ENCODE measurements around the gene CCL17.

CCL17 gene

DNA sequence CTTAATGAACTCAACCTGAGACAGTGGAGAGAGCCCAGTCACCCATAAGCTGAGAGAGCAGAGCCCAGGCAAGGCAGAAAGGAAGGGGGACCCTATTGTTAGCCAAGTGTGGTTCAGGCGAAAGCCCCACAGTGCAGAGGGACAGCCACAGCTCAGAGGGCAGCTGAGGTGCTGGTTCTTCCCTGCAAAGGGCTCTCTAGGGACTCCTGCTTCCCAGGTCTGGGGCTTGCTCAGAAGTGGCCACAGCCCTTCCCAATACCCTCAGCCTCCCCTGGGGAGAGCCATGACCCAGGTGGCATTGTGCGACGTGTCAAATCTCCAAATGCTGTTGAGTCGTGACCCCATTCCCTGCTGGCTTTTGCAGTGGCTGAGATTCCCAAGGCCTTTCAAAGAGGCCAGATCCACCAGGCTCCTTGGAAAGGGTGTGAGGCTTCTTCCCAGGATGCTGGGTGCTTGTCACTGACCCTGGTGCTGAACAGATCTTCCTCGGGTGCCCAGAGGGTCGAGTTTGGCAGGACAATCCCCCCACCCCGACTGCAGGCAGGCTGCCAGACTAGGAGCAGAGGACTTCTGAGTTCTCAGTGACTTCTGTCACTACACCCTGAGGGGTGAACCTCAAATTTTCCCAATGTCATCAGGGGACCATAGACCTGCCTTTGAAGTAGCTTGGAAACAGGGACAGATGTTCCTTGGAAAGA is 2.5 kb upstream of the CCL17 start:
- DNase-seq: no peak

DNA sequence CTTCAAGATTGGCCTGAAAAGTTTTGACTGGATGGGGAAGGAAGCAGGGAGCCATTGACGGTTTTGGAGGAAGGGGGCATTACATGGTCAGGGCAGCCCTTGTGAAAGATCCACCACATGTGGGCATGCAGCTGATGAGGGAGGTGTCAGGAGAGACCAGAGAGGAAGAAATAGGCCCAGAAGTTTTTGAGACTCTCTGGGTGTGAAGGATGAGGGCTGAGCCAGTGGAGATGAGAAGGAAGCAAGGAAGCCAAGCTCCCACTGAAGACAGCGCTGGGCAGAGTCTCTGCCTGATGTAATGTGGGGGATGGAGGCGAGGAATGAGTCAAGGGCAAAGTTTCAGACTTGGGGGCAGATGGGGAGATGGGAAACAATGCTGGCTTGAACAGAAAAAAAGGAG is 530 bp downstream of the CCL17 start:
- DNase-seq: no peak

DNA sequence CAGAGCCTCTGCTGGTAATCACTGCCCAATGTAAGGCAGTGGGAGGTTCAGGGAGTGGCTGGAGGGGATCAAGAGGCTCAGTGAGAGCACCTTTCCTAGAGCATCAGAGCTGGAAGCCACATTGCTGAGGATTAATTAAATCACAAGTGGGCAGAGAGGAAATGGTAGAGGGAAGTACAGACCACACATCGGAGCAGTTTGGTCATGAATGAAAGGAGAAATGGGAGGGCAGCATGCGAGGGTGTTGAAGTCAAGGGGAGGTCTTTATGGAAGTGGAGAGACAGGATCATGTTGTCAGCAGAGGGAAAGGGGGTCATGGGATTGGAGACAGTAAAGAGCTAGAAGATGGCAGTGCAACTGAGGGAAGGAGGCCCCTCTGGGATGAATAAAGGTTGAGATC is 2.3 kb downstream of the CCL17 start:
- no peak for DNase-seq

DNA sequence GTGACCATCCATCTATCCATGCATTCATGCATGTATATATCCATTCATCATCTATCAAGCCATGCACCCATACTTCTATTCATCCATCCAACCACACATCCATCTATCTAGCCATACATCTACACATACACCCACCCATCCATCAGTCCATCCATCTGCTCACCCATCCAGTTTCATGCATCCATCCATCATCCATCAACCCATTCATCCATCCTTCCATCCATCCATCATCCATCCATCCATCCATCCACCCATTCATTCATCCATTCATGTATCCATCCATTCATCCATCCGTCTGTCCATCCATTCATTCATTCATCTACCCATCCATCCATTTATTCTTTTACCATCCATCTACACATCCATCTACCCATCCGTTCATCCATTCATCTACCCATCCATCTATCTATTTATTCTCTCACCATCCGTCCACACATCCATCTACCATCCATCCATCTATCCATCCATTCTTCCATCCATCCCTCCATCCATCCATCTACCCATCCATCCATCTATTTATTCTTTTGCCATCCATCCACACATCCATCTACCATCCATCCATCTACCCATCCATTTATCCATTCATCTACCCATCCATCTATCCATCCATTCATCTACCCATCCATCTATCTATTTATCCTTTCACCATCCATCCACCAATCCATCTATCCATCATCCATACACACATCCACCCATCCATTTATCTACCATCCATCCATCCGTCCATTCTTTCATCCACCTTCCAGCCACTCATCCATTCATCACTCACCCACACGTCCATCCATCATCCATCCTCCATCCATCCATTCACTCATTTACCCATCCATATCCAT is 3.2 kb downstream of the CCL17 start:
- no peak for DNase-seq

DNA sequence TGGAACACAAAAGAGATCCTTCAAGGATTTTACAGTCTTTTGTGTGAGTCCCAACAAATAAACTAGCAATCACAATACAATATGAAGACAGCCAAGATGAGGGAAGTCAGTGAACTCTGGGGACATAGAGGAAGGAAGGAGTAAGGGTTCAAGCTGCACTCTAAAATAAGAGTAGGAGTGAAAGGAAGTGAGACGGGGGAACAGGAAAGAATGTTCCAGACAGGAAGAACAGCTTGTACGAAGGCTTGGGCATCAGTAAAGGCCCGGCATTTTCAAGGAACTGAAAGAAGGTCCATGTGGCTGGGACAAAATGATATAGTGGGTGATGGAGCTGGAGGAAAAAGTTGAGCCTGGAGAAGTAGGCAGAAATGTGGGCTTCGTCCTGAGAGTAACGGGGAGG is 4.5 kb downstream of the CCL17 start:
- no peak for DNase-seq

DNA sequence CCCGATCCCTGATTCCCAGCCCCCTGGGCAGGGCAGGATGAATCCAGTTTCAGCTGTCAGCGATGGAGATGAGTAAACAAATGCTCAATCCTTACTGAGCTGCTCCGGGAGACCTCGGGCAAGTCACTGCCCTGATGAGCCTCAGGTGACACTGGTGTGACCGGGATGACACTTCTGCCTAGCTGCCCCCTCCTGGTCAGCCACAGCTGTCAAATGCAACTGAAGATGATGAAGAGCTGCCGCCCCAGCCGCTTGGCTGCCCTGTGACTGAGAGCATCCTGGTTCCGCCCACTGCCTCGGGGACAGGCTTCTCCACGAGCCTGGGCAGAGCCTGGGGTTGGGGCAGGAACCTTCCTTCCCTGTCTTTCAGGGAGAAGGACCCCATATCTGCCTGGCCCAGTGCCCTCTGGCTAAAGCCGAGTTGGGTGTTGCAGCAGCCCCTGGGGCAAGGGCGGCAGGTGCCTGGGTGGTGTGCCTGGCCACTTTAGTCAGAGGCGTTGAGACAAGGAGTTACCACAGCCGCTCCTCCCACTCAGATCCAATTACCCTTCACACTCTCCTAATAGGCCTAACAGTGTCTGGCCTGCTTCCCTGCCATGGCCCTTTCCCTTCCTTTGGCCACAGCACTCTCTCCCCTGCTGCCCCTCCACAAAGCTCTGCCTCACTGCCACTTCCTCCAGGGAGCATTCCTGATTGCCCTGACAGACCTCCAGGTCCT is 5.5 kb downstream of the CCL17 start:
- no peak for DNase-seq

DNA sequence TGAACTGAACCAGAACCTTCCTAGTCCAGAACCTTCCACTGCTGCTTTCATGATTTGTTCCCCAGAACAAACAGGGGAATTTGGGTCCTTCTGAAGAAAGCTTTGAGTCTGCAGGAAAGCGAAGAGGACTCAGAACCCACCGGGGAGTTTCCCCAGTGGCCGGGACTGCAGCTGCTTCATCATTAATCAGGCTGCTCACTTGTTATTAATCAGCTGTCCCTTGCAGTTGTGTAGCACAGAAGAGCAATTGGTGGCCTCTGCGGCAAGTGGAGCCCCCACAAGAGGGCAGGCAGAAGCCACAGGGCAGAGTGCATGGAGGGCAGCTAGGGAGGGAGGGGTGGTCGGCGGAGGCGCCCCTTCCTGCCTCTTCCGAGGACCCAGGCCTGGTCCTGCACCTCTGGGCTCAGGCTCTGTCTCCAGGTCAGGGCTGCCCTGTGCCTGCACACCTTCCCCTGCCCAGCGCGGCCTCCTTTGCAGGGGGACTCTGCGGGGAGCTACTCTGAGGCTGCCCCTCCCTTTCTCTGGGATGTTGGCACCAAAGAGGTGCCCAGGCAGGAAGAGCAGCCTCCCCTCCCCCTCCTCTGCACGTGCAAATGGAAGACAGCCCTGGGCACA is 6.9 kb downstream of the CCL17 start:
- DNase-seq: peak; percentile 38

DNA sequence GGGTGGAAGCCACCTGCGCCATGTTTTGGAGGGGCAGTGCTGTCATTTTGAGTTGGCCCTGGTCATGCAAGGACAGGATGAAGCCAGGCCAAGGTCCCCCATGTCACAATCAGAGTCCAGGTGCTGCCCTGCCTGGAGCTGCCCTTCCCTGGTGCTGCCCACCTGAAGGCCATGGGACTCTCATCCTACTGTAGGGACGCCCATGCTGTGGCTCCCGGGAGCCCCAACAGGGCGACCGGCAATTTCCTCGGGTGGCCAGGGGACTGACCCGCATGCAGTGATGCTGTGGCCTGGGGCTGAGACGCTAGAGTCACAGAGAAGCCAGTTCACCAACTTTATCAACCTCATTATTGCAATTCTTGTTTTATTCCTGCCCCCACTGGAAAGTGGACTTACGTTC is 8.0 kb downstream of the CCL17 start:
- DNase-seq: no peak

DNA sequence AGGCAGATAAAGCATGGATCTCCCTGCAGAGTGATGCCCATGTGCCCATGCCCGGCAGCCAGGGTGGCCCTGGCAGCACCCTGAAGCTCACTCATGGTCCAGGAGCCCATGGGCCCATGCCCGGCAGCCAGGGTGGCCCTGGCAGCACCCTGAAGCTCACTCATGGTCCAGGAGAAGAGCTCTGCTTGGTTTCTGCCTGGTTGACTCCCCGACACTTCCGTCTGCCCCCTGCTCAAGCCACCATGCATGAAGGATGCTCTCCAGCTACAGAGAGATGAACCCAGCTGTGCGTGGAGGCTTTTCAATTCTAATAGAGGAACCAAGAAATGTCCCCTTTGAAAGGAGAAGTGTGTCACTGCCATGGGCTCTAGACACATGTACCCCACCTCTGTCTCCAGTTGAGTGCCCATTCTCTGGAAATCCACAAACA is 8.7 kb downstream of the CCL17 start:
- no peak for DNase-seq

DNA sequence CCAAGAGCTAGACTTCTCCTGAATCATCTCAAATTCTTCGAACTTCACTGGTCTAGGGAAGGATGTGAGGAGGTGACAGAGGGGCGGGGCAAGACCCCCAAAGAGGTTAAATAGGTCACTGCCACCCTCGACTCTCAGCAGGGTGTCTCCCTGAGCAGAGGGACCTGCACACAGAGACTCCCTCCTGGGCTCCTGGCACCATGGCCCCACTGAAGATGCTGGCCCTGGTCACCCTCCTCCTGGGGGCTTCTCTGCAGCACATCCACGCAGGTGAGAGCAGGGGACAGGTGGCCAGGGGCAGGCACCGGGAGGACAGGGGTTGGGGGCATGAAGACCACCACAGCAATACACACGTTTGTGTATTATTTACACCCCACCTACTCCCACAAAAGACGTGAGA is 9.2 kb downstream of the CCL17 start:
- no peak for DNase-seq

DNA sequence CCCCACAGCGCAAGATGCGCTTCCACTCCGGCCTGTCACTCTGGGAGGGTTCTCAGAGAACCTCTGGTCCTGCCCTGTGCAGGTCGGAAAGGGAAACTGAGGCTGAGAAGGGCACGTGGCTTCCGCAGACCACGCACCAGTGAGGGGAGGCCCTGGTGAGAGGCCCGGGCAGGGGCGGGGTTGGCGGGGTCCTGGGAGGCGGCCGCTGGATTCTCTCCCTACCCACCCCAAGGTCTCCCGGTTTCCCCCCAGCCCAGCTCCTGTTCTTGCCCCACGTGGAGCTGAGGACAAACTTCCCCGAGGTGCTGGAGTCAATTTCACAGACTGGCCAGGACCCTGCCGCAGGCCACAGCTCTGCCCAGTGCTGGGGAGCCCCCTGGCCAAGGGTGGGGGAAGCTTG is 11.5 kb downstream of the CCL17 start:
- no peak for DNase-seq

DNA sequence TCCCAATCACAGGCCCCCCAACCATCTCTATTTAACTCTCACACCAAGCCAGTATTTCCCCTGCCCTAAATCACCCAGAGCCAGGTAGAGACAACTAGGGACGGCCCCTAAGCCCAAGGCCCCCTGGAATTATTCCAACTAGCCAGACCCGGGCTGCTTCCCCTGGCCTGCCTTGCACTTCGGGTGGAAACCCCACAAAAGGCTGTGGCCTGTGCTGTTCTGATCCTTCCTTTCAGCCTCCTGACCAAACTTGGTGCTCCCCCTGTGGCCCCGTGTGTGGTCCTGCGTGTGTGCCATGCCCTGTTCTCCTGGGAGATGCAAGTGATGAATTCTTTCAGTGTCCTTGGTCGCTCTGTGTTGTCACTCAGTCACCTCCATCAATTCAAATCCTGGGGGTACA is 14.9 kb downstream of the CCL17 start:
- no peak for DNase-seq

DNA sequence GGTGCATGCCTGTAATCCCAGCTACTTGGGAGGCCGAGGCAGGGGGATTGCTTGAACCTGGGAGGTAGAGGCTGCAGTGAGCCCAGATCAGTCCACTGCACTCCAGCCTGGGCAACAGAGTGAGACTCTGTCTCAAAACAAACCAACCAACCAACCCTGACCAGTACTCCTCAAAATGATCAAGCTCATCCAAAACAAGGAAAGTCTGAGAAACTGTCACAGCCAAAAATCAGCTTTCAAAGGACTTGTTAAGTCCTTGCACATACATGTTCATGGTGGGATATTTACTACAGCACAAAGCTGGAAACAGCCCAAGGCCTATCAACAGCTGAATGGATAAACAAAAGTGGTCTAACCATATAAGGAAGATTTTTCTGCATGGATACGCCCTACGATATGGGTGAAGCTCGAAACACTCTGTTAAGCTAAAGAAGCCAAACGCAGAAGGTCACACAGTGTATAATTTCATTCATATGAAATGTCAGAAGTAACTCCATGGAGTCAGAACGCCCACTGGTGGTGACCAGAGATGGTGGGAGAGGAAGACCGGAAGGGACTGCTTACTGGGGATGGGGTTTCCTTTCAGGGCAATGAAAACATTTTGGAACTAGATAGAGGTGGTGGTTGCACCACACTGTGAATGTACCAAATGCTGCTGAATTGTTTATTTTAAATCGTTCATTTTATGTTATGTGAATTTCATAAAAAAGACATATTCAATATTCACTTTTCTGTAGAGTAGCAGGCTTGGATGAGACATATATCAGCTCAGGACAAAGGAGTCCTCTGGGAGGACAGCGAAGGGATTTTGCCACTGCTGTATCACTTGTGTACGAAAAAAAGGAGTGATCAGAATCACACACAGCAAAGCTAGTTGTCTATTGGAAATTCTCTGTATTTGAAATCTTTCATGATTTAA is 17.7 kb downstream of the CCL17 start:
- DNase-seq: peak; percentile 83

DNA sequence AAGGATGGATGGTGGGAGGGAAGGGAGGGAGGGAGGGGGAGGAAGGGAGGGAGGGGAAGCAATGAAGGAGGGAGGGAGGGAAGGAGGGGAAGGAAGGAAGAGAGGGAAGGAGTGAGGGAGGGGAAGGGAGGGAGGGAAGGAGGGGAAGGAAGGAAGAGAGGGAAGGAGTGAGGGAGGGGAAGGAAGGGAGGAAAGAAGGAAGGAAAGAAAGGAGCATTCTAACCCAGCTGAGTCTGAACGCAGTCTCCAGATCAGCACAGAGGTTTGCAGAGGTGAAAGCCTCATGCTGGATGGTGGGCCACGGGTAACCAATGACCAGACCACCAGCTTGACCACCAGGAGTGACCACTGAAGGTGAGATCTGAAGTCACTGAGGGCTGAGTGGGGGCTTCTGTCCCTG is 18.6 kb downstream of the CCL17 start:
- no peak for DNase-seq

DNA sequence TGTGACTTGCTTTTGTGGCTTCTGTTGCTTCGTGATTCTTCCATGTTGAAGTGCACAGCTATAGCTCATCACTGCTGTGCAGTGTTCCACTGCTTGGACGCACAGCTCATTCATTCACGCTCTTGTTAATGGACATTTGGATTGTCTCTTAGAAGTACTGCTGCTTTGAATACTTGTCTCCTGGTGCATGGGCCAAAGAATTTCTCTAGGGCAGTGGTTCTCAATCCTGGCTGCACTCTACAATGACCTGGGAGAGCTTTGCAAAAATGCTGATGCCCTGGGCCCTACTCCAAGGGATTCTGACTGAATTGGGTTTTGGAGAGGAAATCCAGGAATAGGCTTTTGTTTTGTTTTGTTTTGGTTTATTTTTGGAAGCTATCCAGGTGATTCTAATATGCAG is 20.0 kb downstream of the CCL17 start:
- DNase-seq: no peak

DNA sequence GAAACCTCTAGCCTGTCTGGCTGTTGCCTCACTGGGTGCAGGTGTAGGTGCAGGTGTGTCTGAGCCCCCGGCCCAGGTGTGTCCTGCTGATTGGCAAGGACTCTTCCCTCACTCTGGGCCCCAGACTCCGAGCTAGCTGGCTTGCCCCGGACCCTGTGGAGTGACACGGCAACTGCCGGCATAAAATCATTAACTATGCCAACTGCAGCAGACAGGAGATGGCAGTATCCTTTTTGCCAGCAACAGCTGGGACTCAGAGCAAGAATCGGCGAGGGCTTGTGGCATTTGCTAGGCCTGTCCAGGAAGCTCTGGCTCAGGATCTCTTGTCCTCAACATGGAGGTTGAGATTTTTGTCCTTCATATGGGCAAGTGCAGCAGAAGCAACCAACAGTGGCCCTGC is 21.8 kb downstream of the CCL17 start:
- DNase-seq: no peak

DNA sequence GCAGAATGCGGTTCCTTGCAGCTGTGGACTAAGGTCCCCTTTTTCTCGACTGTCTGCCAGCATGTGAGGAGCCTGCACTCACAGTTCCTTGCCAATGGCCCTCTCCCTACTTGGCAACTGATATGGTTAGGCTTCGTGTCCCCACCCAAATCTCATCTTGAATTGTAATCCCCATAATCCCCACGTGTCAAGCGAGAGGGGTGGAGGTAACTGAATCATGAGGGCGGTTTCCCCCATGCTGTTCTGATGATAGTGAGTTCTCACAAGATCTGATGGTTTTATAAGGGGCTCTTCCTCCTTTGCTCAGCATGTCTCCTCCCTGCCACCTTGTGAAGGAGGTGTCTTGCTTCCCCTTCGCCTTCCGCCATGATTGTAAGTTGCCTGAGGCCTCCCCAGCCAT is 22.7 kb downstream of the CCL17 start:
- DNase-seq: no peak

DNA sequence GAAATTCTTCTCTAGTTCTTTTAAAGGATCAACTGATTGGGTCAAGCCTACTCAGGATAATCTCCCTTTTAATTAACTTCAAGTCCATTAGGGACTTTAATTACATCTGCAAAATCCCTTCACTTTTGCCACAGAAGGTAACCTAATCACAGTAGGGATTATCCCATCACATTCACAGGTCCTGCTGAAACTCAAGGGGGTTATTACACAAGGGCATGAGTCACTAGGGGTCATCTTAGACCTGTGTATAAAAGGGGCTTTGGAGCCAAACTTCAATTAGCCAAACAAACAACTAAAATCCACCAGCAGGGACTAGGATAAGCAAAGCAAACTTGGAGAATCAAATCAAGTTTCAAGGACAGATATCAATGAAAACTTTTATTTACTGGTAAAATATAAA is 23.3 kb downstream of the CCL17 start:
- DNase-seq: no peak

DNA sequence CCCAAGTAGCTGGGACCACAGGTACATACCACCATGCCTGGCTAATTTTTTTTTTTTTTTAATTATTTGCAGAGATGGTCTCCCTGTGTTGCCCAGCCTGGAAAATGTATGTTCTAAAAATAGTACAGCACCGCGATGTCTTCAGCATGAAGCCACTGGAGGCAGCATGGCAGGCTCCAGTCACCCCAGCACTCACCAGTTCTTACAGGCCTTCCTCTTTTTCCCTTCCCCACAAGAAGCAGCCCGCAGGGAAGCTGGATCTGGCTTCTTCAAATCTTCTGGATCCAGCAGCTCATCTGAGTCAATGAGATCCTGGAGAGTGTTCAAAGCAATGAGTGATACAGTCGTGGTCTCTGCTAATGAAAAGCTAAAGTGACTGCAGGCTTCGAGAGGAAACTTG is 26.4 kb downstream of the CCL17 start:
- DNase-seq: no peak

DNA sequence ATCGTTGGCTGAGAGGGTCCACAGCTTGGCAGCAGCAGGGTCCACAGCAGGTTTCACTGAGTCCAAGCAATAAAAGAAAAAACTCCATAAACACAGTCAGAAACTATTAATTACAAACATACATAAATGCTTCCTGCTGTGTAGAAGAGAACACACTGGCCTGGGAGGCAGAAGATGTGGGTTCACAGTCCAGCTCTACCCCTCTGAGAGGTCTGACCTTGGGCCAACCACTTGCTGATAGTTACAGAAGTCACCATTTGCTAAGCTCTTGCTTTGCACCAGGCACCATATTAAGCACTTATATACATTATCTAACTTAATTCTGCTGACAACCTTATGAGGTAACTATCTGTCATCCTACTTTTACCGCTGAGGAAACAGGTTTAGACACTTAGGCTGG is 27.9 kb downstream of the CCL17 start:
- DNase-seq: no peak

DNA sequence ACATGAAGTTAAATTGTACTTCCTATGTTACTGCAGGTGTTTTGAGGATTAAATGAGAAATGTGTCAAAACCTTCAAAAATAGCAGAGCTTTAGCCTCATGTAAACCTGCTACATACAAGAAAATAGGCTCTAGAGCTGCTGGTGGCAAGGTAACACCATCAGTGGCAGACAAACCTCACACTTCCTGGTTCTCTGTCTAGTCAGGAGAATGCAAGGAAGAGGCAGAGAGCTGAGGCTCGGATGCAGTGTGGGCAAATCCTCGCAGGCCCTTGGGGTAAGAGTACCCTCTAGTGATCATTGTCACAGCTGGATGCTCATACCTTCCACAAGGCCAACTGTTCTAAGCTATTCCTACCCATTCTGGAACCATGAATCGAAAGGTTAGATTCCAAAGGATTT is 28.4 kb downstream of the CCL17 start:
- no peak for DNase-seq

DNA sequence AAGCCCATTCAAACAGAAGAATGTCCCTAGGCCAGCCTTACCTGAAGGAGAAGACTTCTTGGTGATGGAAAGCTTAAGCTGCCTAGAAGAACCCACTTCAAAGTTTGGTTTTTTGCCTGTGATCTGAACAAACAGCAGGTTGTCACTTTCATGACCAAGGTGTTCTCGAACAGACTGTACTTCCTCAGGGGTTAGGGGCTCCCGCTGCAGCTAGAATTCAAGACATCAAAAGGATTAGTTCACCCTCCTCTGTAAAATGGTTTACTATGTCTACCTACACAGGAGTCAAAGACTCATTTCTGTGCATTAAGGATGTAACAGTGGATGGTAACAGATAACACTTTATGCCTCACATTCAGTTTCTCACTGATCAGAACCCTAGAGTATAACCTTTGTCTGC is 29.4 kb downstream of the CCL17 start:
- DNase-seq: no peak
